CD4-positive, alpha-beta T cell treated with Interleukin-15 for 1 hour (primary cell): ENCODE data around the gene NEGR1.

Source experiments
- DNase-seq: peaks from one replicate; pipeline ENCODE4 v3.0.0-alpha.2; 2020

The NEGR1 gene

GRCh38 chr1:71834601-71835441 lies 447.5 kb downstream of the NEGR1 start:
- no peak for DNase-seq

- DNase-seq = no peak
Measured at GRCh38 chr1:71831646-71832045, 450.7 kb downstream of the NEGR1 start.

- no peak for DNase-seq
Measured at GRCh38 chr1:71829346-71829745, 453.0 kb downstream of the NEGR1 start.

DNA sequence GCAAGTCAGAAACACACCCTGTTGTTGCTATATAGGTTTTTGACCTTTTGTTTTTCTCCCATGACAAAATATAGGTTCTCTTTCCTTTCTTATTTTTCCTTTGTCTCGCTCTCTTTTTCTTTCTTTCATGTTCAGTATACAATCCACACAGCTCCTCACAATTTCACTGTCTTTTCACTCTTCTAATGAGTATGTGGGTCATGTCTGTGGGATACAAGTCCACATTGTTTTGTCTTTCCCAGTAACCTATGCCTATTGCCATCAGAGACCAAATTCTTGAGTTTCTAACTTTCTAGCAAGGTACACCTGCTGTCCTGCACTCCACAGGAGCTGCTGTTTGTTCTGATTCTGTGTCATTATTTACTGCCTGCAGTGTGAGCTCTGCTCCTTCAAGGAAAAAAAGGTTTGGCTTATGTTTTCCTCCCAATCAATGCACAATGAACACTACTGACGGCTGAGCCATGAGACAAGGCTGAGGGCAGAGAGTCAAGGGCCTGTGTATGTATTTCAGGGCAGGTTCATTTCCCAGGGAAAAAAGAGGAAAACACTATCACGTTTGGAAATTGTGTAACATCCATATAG lies 453.8 kb downstream of the NEGR1 start:
- no peak for DNase-seq

- no peak for DNase-seq
Measured at GRCh38 chr1:71823708-71824305, 458.5 kb downstream of the NEGR1 start.

DNA sequence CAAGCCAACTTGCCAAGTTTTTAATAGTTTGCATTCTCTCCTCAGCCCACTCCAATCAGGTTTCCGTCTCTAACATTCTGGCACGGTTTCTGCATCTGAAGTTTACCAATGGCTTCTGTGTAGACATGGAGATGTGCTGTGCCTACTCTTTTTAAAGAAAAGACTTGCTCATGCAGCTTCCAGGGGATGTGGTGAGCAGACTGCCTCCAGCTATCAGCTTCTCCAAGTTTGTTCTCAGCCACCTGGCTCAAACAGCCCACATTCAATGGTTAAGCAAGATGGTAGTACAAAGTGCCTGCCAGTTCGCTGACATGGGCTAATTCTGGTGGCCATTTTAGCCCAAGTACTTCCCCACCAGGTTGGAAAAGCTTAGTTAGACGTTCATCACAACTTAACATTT lies 465.3 kb downstream of the NEGR1 start:
- no peak for DNase-seq

GRCh38 chr1:71809085-71809484 lies 473.3 kb downstream of the NEGR1 start:
- no peak for DNase-seq

- DNase-seq = no peak
Measured at GRCh38 chr1:71804140-71804539, 478.2 kb downstream of the NEGR1 start.

- DNase-seq = no peak
Measured at GRCh38 chr1:71796006-71796405, 486.3 kb downstream of the NEGR1 start.

DNA sequence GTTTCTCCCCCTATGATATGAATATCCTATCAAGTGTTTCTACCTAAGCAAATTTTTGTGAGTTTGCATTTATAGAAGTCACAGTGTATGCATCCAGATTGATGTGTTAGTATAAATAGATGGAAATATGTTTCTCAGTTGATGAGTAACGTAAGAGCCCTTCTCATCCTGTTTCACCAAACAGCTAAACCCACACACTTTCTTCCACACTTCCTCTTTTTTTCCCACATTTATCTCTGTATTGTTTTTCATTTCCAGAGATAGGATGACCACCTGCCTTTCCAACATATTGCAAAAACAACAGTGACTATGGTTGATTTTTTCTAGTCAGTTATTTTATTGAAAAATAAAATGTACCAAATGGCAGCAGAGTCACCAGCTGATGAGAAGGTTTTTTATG lies 490.1 kb downstream of the NEGR1 start:
- DNase-seq = no peak

- no peak for DNase-seq
Measured at GRCh38 chr1:71788113-71788512, 494.2 kb downstream of the NEGR1 start.

- no peak for DNase-seq
Measured at GRCh38 chr1:71787699-71788098, 494.6 kb downstream of the NEGR1 start.

- no peak for DNase-seq
Measured at GRCh38 chr1:71786218-71786617, 496.1 kb downstream of the NEGR1 start.

DNA sequence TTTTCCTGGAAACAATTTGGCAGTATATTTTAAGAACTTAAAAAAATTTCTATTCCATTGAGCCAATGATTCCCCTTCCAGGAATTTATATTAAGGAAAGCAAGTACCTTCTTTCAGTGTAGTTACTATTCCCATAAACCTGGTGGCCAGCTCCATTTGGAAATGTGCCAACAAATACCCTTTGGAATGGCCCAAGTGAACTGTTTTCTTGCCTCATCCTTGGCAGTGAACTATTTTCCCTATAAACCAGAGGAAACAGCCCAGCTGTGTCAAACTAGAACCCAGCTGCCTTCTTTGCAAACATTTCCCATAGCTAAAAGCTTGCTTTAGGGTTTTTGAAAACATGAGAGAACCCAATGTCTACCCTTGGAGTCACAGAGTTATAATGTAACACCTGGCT lies 496.9 kb downstream of the NEGR1 start:
- no peak for DNase-seq

DNA sequence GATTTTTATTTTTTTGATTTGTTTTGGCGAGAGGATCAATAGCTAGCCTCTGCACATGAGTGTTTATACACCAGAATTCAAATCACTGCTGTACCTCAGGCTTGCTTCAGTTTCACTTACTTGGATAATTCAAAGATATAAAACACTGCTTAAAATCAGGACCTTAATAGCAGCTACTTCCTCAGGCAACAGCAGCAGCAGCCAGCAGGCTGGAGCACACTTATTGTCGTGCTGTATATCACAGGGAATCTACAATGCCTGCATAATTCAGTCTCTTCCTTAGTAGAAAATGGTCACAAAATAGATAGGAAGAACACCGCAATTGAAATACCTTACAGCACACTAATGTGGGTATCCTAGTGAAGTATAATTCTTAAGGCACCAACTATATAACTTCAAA lies 497.3 kb downstream of the NEGR1 start:
- DNase-seq = no peak

DNA sequence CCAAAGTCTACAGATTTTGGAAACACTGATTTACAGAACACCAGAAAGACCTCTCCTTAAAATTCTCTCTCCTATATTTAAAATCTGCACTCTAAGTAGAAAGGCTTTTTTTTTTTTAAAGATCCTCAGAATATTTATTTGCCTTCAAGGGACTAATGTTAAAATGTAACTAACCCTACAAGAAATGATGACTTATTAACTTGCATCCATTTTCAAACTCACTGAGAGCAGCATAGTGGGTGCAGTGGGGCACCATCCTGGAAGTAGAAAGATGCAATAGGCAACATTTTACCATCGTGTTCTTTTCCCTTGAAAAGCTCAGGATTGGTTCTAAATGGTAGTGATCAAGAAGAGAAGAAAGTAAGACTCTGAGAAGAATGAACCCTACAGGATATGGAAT lies 498.1 kb downstream of the NEGR1 start:
- no peak for DNase-seq

DNA sequence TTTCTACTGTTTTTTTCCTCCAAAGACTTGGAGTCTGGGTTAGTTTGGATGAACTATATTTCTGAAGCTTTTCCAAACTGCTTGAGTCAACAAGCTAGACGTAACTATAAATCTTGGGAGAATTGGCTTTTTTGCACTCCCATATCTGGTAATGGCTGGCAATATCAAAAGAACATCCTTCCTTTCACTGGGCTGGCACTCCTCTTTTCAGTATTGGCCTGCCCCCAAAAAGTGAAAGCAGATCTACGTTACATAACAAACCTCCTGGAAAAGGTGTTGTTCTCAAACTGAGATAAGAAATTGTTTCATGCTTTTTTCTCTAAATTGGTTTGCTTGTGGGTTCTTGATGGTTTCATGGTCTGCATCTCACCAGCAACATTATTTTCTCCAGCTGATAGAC lies 499.3 kb downstream of the NEGR1 start:
- no peak for DNase-seq

DNA sequence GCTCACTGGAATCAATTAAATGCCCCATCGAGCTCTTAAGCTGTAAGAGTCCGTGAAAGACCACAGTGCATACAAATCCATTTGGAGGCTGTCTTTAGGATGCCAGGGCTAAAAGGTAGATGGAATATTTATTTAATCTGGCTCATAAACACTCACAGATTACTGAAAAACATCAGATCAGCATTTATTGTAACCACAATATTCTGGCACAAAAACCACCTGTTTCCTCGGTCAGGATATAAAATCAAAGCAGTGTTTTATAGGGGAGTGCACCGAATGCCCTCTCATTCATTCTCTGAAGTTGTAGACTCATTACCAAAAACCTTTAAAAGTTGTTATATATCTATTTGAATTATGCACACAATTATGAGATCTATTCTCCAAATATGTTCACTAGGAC lies 500.9 kb downstream of the NEGR1 start:
- no peak for DNase-seq

- DNase-seq = no peak
Measured at GRCh38 chr1:71780681-71781080, 501.7 kb downstream of the NEGR1 start.

GRCh38 chr1:71778940-71779339 lies 503.4 kb downstream of the NEGR1 start:
- DNase-seq = no peak

DNA sequence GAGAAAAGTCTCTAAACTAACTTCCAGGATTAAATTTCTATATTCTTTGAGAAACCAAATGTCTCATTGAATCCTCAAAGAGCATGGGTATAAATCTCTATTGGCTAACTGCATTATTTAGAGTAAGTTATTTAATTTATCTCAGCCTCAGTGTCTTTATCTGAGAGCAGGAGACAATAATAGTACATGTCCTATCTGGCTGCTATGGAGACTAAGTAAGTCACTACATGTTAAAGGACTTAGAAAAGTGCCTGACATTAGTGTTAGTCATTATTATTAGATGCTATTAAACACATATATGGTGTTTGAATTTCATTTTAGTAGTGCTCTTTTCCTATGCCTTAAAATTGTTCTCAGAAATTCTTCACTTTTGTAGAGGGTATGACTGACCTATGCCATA lies 505.2 kb downstream of the NEGR1 start:
- DNase-seq = no peak

DNA sequence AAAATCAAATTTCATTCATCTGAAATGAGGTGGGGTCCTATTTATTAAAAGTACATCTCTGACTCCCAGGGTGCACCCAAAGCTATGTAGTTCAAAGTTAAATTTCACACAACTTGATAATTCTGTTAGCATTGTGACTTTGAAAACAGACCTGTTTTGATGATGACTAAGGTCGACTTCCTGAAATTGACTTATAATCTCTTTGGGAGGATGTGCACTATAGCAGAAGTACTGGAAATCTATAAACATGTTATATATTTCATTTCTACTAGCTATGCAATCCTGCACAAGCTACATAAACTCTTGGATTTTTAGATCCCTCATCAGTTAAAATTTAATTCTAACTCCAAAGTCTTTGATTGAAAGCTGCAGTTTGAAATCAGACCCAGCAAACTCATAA lies 507.6 kb downstream of the NEGR1 start:
- DNase-seq = no peak

DNA sequence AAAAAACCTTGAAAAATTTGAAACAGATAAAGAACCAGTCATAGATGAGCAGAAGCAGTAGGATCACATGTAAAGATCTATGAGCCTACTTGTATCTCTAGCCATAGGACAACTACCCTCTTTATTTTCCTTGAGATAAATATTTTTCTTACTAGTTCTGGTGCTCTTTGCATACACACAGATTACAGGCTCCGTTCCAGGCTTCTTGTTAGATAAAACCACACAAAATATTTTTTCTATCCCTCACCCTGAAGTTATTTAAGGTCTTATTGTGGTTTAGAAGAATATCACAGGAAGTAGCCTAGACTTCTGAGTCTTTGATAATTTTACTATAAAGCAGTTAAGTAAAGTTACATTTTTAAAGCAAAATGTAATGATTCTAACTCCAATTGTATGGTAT lies 512.2 kb downstream of the NEGR1 start:
- DNase-seq = no peak

DNA sequence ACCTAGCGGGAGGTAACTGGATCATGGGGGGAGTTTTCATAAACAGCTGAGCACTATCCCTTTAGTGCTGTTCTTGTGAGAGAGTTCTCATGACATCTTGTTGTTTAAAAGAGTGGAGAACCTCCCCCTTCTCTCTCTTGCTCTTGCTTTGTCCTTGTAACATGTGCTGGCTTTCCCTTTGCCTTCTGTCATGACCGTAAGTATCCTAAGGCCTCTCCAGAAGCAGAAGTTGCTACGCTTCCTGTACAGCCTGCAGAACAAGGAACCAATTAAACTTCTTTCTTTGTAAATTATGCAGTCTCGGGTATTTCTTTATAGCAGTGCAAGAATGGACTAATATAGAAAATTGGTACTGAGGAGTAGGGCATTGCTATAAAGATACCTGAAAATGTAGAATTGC lies 515.6 kb downstream of the NEGR1 start:
- no peak for DNase-seq
